PC-3 (cell line): ENCODE measurements around the gene EIF3B. TPM values are rescaled to one million over a fixed set of nuclear protein-coding genes. Genes with fewer than 3 reads are reported as not detected.

Source experiments
- ATAC-seq: fragments of 200-7000 bp; cut with Tn5 transposase; 2 replicates; pipeline ENCODE4 v1.9.1; 2020; ENCODE audit warnings: mild to moderate bottlenecking, moderate library complexity
- BruUV-seq: library from RNA; stranded (reverse); fragments of 400-500 nt; replicated peaks from 2 replicates; lab custom pipeline; 2021; lab: Mats Ljungman, UMichigan
- CTCF ChIA-PET: fragments of 300-600 bp; sonication (Branson Sonifier 250); formaldehyde crosslinking; loops from one replicate; lab custom pipeline; 2022; ENCODE audit warnings: antibody characterized with exemption; lab: Charles Lee
- POLR2A ChIA-PET: fragments of 300-600 bp; sonication (Branson Sonifier 250); formaldehyde crosslinking; loops from one replicate; lab custom pipeline; 2022; ENCODE audit warnings: antibody characterized with exemption; ENCODE audit not compliant: unreplicated experiment; lab: Charles Lee
- DNase-seq: peaks from one replicate; pipeline ENCODE4 v3.0.0-alpha.2; 2015
- H2AFZ ChIP-seq: fragments of 300-600 bp; sonication (generic); 2 replicates; pipeline ENCODE4 v1.6.0; 2016; ENCODE audit warnings: antibody characterized with exemption, low read length
- H3F3A ChIP-seq: fragments of 300-600 bp; sonication (generic); one replicate; pipeline ENCODE4 v1.6.0; 2017; ENCODE audit warnings: antibody characterized with exemption, low read length, control low read depth, mild to moderate bottlenecking; ENCODE audit not compliant: unreplicated experiment
- H3K27ac ChIP-seq: fragments of 300-600 bp; sonication (generic); 2 replicates; pipeline ENCODE4 v1.5.1; 2016; ENCODE audit warnings: mild to moderate bottlenecking, low read length
- H3K27me3 ChIP-seq: fragments of 300-600 bp; sonication (generic); 2 replicates; pipeline ENCODE4 v1.6.1; 2016; ENCODE audit warnings: low read length, mixed read lengths
- H3K36me3 ChIP-seq: fragments of 300-600 bp; sonication (generic); 2 replicates; pipeline ENCODE4 v1.6.1; 2016; ENCODE audit warnings: low read depth, mixed run types, low read length, mixed read lengths
- H3K4me1 ChIP-seq: fragments of 300-600 bp; sonication (generic); 2 replicates; pipeline ENCODE4 v1.5.1; 2016; ENCODE audit warnings: low read length; ENCODE audit not compliant: insufficient read depth
- H3K4me2 ChIP-seq: fragments of 300-600 bp; sonication (generic); 2 replicates; pipeline ENCODE4 v1.6.0; 2016; ENCODE audit warnings: low read length
- H3K4me3 ChIP-seq: fragments of 300-600 bp; sonication (generic); 2 replicates; pipeline ENCODE4 v1.5.1; 2016; ENCODE audit warnings: mild to moderate bottlenecking, low read length, mixed read lengths
- H3K79me2 ChIP-seq: fragments of 300-600 bp; sonication (generic); 2 replicates; pipeline ENCODE4 v1.6.1; 2017; ENCODE audit warnings: low read length, mixed read lengths
- H3K9ac ChIP-seq: fragments of 300-600 bp; sonication (generic); 2 replicates; pipeline ENCODE4 v1.6.0; 2016; ENCODE audit warnings: mild to moderate bottlenecking, low read length
- H3K9me2 ChIP-seq: fragments of 300-600 bp; sonication (generic); replicated peaks from 2 replicates; pipeline ENCODE4 v1.6.1; 2016; ENCODE audit warnings: mixed run types, low read length, mixed read lengths
- H3K9me3 ChIP-seq: fragments of 300-600 bp; sonication (generic); 2 replicates; pipeline ENCODE4 v1.6.1; 2016; ENCODE audit warnings: low read length, mixed read lengths
- H4K20me1 ChIP-seq: fragments of 300-600 bp; sonication (generic); 2 replicates; pipeline ENCODE4 v1.6.1; 2016; ENCODE audit warnings: low read length, mixed read lengths
- CTCF ChIP-seq: fragments of 300-600 bp; sonication (generic); conservative IDR thresholded peaks from 2 replicates; pipeline ENCODE4 v1.5.1; 2017; ENCODE audit warnings: antibody characterized with exemption, low read depth, mild to moderate bottlenecking, low read length
- EZH2 ChIP-seq: fragments of 300-600 bp; sonication (generic); IDR thresholded peaks from one replicate; pipeline ENCODE4 v1.6.1; 2017; ENCODE audit warnings: antibody characterized with exemption, mild to moderate bottlenecking, low read length; ENCODE audit not compliant: unreplicated experiment
- EZH2phosphoT487 ChIP-seq: fragments of 300-600 bp; sonication (generic); IDR thresholded peaks from 2 replicates; pipeline ENCODE4 v1.6.1; 2018; ENCODE audit warnings: mild to moderate bottlenecking, antibody characterized with exemption, low read length, borderline replicate concordance
- intact Hi-C: fragments of 100-400 bp; cut with micrococcal nuclease; formaldehyde crosslinking; loops from 2 replicates; pipeline ENCODE4 v1.9.0; 2023
- total RNA-seq: library from RNA; depleted of rRNA; stranded (reverse); fragments of >200 nt; gene quantifications from 2 replicates; pipeline ENCODE4 v1.2.3, GENCODE V29; 2014

The EIF3B gene
- total RNA-seq, 1 experiment from 2014 or later, result 289 TPM

- intact Hi-C loops, result no loop called here
- Histone ChIP-seq H3K36me3 (no peaks in the 10 kb centered on the region), H3K4me3 (no peak overlapping the region), H3K27me3 (no peaks in the 10 kb centered on the region), H3K9ac (no peak overlapping the region), H3F3A (no peaks in the 10 kb centered on the region), H3K4me2 (no peak overlapping the region), H4K20me1 (no peaks in the 10 kb centered on the region), H3K27ac (no peak overlapping the region), H3K79me2 (peaks cover 21% of the 10 kb centered on the region), H2AFZ (no peak overlapping the region), H3K9me2 (no peaks in the 10 kb centered on the region), H3K9me3 (no peaks in the 10 kb centered on the region), H3K4me1 (peaks cover 11% of the 10 kb centered on the region; the same call in 1 of the 2 replicates)
- BruUV-seq, result no TSS peak
- TF ChIP-seq CTCF (no peak), EZH2 (no peak), EZH2phosphoT487 (no peak)
- ChIA-PET CTCF (interaction anchor here (0.5 kb wide), 1 partner anchor 225 kb away, joined by 5 read pairs; no protein-coding TSS in a partner anchor), POLR2A (no interaction called here)
- ATAC-seq (no peak), DNase-seq (no peak)
Observed at GRCh38 chr7:2405601-2406345, 51.1 kb downstream of the EIF3B start.

GRCh38 chr7:2409745-2410414 lies 55.3 kb downstream of the EIF3B start:
- no peaks in the 10 kb centered on the region for H3F3A ChIP-seq
- H3K9me3 ChIP-seq, result no peaks in the 10 kb centered on the region
- H3K4me2 ChIP-seq, result no peak overlapping the region
- ATAC-seq (no peak), DNase-seq (no peak)
- no peaks in the 10 kb centered on the region for H3K36me3 ChIP-seq
- no peaks in the 10 kb centered on the region for H3K9me2 ChIP-seq
- no peaks in the 10 kb centered on the region for H3K27me3 ChIP-seq
- no peaks in the 10 kb centered on the region for H3K4me1 ChIP-seq
- H3K27ac ChIP-seq, result no peak overlapping the region
- ChIA-PET CTCF (no interaction called here), POLR2A (no interaction called here)
- intact Hi-C loops, result no loop called here
- peaks cover 8% of the 10 kb centered on the region for H3K79me2 ChIP-seq
- H3K4me3 ChIP-seq, result no peak overlapping the region
- H3K9ac ChIP-seq, result no peak overlapping the region
- TF ChIP-seq EZH2, result no peak
- no peak for TF ChIP-seq CTCF
- TF ChIP-seq EZH2phosphoT487, result no peak
- no peaks in the 10 kb centered on the region for H4K20me1 ChIP-seq
- no peak overlapping the region for H2AFZ ChIP-seq
- no TSS peak for BruUV-seq

GRCh38 chr7:2411049-2411448 lies 56.4 kb downstream of the EIF3B start:
- no peaks in the 10 kb centered on the region for H3K27me3 ChIP-seq
- H3K9me2 ChIP-seq, result no peaks in the 10 kb centered on the region
- DNase-seq (no peak), ATAC-seq (no peak)
- no peaks in the 10 kb centered on the region for H3K4me1 ChIP-seq
- no peaks in the 10 kb centered on the region for H3K9me3 ChIP-seq
- H3F3A ChIP-seq, result no peaks in the 10 kb centered on the region
- no peak overlapping the region for H3K9ac ChIP-seq
- POLR2A ChIA-PET, result no interaction called here
- H3K36me3 ChIP-seq, result no peaks in the 10 kb centered on the region
- no peaks in the 10 kb centered on the region for H3K79me2 ChIP-seq
- no peak overlapping the region for H3K4me2 ChIP-seq
- intact Hi-C loops, result no loop called here
- no peak overlapping the region for H3K27ac ChIP-seq
- H2AFZ ChIP-seq, result no peak overlapping the region
- no TSS peak for BruUV-seq
- CTCF ChIA-PET, result no interaction called here
- TF ChIP-seq EZH2phosphoT487 (no peak), CTCF (no peak), EZH2 (no peak)
- H4K20me1 ChIP-seq, result no peaks in the 10 kb centered on the region
- H3K4me3 ChIP-seq, result no peak overlapping the region
